Stimulated activated CD4-positive, alpha-beta T cell treated with anti-CD3 and anti-CD28 coated beads, TNF-alpha, amount 100 ng/mL, for 24 hours (primary cell): ENCODE results near the gene GPR179.
A peak's percentile ranks its signal among the peaks of the same experiment; 100 is the strongest.

ENCODE experiments used
- DNase-seq, 3 experiments: peaks; one replicate each; pipeline ENCODE4 v3.0.0-alpha.2; 2020; ENCODE audit warnings: low read depth in 3 of 3

The GPR179 gene, protein sequence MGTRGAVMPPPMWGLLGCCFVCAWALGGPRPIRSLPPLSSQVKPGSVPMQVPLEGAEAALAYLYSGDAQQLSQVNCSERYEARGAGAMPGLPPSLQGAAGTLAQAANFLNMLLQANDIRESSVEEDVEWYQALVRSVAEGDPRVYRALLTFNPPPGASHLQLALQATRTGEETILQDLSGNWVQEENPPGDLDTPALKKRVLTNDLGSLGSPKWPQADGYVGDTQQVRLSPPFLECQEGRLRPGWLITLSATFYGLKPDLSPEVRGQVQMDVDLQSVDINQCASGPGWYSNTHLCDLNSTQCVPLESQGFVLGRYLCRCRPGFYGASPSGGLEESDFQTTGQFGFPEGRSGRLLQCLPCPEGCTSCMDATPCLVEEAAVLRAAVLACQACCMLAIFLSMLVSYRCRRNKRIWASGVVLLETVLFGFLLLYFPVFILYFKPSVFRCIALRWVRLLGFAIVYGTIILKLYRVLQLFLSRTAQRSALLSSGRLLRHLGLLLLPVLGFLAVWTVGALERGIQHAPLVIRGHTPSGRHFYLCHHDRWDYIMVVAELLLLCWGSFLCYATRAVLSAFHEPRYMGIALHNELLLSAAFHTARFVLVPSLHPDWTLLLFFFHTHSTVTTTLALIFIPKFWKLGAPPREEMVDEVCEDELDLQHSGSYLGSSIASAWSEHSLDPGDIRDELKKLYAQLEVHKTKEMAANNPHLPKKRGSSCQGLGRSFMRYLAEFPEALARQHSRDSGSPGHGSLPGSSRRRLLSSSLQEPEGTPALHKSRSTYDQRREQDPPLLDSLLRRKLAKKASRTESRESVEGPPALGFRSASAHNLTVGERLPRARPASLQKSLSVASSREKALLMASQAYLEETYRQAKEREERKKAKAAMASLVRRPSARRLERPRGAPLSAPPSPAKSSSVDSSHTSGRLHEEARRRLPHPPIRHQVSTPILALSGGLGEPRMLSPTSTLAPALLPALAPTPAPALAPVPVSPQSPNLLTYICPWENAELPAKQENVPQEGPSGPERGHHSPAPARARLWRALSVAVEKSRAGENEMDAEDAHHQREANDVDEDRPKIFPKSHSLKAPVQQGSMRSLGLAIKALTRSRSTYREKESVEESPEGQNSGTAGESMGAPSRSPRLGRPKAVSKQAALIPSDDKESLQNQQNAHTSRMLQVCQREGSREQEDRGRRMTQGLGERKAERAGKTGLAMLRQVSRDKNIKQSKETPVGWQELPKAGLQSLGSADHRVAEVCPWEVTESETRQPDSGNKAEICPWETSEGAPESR (N-terminal part only)

GRCh38 chr17:38343608-38344419, at the start of gene GPR179:
TSS of gene GPR179 (minus strand) at chr17:38343956. CDS start at chr17:38343789, 167 bp downstream.
- DNase-seq: no peak

DNA sequence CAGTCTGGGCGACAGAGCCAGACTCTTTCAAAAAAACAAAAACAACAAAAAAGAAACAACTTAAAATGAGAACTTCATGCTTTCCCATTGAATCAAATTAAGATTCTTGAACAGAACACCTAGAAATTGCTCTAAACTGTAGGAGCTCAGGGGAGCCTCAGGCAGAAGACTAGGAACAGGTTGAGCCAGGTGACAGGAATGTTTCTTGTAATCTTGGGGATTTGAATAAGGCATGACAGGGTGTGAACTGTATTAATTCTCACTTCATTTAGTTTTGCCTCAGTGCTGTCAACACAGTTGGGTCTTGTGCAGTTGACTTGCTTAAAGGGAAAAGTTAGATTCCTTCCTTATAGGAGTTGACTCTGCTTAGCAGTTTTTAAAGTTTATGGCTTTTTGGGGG, 35.7 kb upstream of the GPR179 start:
- DNase-seq: no peak

GRCh38 chr17:38369124-38369886, 25.5 kb upstream of the GPR179 start:
- no peak for DNase-seq

DNA sequence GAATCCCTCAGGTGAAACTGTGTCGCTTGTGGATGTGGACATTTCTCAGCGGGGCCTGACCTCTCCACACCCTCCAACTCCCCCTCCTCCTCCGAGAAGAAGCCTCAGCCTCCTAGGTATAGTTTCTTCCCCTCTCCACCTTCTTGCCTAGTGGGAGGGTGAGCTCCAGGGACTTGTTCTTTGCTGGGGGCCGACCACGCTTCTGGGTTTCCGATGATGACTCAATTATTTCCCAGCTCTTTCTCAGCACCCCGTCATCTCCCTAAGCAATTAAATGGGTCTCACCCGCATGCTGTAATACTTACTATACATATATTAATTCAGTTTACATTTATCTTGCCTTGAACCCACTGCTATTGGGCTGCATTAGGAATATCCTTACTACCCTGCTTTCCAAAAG, 21.0 kb upstream of the GPR179 start:
- no peak for DNase-seq

DNA sequence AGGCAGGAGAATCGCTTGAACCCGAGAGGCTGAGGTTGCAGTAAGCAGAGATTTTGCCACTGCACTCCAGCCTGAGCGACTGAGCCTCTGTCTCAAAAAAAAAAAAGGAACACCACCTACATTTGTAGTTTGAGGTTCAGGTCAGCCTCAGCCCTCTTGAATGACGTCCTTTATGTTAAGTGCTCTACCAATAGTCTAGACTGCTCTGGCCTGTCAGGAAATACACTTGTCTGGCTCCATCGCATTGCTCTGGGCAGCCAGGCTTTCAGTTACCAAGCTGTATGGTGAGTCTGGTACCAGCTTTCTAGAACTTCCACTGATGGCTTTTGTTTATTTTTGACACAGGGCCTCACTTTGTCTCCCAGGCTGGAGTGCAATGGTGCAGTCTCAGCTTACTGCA, 19.3 kb upstream of the GPR179 start:
- no peak for DNase-seq

DNA sequence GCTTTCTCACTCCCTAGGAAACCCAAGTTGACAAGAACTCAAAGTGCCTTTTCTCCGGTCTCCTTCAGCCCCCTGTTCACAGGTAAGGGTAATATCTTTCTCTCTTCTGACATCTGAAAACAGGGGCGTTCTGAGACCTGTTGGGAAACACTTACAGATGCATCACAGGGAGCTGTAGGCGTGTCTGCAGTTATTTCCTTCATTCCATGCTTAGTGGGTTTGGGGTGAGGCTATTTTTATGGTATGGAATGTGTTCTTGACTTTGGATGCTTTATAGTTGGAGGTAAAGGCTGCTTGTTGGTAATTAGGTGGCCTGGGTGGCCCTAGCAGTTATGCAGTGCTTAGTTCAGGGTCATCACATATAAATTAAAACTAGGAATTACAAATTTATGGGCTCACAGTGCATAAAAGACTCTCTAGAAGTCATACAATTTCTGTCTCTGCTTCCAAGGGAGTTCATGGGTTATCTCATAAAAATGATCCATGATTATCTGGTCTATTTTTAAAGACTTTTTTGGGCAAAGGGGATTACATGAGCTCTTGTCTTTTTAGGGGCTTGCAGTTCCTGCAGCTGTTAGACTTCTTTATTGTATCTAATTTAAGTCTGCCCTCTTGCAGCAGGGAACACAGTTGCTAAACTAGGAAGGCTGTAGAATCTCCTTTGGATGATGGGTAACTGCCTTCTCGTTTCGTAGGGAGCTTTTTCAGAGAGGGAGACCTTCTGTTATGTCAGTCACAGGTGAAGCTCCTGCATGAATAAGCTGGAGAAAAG, 18.1 kb upstream of the GPR179 start:
- no peak for DNase-seq

DNA sequence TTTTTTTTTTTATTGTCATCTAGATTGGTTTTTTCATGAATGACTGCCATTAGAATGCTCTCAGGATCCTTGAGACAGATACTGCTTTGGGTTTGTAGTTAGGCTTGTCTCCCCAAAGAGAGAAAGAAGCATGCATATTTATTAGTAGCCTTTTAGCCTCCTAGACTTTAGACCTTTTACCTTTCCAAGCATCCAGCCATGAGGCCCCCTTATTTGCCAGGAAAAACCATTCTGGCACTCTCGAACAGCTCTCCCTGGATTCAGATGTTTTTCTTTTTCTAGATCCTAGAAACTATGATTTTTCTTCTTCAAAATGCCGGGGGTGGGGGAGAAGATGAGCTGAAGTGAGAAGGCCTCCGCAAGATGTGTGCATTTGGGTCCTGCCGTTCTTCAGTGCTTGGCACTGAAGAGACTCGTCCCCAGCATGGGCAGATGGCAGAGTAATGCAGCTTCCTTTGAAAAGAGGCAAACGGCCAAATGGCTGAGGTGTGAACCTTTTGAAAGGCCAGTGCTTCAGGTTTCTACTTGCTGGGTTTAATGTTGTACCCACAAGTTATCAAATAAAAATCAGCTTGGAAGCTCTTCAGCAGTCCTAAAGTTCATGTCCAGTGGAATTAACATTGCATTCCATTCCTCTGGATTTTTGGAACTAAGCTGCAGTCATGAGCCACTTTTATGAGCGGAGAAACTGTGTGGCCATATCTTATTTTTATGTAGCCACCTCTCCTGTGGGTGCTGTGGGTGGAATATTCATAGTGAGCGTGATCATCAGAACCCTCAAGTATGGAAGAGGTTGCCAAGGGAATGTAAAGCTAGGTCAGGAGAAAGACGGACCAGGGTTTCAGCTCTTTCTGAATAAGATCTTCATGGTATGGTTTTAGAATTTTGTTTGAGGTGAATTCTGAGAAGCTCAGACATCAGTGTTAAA, 15.1 kb upstream of the GPR179 start:
- no peak for DNase-seq

GRCh38 chr17:38357486-38358123, 13.8 kb upstream of the GPR179 start:
- DNase-seq: no peak

GRCh38 chr17:38355251-38355650, 11.5 kb upstream of the GPR179 start:
- no peak for DNase-seq

DNA sequence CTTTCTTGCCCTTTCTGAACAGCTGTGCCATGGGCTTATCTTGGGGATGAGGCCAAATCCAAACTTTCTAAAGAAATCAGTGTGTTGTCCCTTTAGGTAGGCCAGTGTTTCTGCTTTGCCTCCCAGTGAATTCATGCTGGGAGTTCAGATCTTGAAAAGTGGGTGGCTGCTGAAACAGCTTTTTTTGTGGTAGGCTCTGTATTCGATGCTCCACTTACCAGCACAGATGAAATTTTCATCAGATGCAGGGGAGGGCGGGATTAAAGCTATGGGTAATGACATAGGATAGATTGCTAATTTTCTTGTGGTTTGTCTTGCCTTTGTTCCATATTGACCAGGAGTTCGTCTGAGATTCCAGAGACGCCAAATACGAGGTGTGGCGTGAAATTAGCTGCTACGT, 10.7 kb upstream of the GPR179 start:
- no peak for DNase-seq

- no peak for DNase-seq
Observed at GRCh38 chr17:38353668-38354067, 9.9 kb upstream of the GPR179 start.

DNA sequence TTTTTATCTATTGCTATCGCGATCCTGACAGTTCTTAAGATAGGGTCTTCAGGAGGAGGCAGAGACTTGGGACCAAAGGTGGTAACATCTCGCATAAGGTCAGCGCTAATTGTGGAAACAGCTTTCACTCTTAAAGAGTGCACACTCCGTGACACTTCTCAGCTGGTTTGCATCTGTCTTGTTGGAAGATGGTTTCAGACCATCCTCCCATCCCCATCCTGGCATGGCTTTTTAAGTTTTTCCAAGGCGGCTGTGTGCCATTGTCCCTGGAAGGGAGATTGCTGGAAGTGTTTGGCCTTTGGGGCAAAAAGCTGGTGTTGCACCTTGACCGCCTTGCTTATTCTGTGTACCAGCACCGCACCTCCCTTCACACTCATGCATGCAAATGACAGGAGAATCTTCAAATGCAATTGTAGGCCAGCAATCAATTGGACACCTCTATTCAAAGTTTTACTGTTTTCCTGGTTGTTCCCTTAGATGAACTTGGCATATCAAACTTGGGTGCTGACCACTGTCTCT, 9.4 kb upstream of the GPR179 start:
- no peak for DNase-seq

- peak in 1 of 3 experiments; percentile 14 for DNase-seq
Observed at GRCh38 chr17:38352245-38353085, 8.7 kb upstream of the GPR179 start.

- peak; percentile 86 to 92 (median 88) for DNase-seq
Observed at GRCh38 chr17:38351412-38352222, 7.9 kb upstream of the GPR179 start, which contains the start of gene SOCS7. TSS of gene SOCS7 (plus strand) at chr17:38351844. CDS start at chr17:38352053, 209 bp downstream.

DNA sequence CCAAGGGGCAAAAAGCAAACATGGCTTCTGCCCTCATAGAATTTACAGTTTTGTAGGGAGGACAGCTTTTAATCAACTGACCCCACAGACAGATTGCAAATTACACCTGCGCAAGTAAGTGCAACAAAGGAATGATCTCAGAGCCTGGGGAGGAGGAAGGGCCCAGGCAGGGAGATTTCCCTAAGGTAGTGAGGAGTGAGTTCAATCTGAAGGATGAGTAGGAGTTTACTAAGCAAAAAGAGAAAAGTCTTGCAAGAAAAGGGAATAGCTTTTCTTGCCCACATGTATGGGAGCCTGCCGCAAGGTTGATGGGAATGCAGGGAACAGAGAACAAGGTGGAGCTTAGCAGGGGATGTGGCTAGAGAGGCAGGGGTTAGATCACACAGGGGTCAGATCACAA, 6.3 kb upstream of the GPR179 start:
- DNase-seq: no peak
